ENCODE results near the gene OR52I2.

OR52I2 gene

DNA sequence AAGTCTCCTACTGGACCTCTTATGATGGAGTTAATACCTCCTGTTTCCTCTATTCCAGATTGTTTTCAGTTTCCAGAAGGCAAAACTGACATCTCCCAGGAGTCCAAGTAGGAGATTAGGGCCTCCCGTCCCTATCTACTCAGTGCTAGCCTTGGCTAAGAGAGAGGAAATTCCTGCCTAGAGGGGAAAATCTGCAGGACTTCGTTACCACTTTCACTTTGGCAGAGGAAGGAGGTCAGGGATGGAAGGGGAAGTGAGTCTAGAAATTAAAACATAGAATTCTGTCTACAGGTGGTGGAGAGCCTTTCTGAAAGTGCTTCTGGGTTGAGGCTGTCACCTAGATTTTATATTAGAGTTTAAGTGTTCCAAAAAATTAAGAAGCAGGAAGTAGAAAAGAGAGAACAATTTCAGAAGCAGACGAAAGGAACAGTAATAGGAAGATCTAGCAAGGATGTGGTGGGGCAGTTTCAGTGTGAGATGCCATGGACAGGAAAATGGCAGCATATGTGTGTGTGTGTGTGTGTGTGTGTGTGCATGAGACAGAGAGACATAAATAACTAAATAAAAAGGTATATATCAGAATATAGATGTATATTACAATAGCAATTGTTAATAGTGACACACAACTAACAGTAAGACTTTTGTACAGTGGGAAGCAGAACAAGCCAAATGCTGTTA is 28.9 kb downstream of the OR52I2 start:
- no peak for DNase-seq

DNA sequence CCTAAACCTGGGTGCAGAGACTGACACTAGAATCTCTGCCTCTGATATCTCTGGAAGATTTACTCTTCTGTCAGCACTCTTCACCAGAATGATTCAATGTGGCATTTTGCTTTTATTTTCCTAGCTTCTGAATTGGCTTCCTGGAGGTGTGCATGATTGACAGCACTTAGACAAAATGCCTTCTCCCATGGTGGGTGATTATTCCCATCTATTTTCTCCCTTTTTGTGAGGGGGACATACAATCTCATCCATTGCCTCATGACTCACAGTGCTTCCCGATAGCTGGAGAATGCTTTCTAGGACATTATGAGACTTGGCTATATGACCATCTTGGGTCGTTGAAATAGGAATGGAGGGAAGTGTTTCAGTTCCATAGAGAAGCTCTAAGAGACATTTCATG is 30.4 kb downstream of the OR52I2 start:
- no peak for DNase-seq

DNA sequence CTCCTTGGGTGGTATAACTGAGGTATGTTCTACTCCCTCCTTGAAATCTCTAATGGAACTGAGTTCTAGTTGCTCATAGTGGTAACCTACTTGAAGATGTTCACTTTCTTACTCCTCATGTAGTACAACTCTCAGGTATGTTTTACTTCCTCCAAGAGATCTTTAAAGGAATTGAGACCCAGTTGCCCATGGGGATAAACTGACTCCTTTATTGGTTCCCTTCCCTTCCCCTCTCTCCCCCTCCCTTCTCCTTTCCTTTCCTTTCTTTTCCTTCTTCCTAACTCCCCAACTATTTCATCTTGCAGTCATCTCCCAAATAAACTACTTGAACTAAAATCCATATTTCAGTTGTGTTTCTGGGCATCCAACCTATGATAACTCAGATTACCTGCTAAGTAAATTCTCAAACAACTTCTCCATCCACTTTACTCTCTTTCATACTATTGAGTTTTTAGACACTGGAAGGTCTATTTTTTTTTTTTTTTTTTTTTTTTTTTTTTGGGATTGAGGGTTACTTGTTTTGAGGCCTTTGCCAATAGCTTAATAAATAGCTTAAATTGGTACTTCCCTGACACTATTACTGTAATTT is 34.4 kb downstream of the OR52I2 start:
- DNase-seq = no peak

DNA sequence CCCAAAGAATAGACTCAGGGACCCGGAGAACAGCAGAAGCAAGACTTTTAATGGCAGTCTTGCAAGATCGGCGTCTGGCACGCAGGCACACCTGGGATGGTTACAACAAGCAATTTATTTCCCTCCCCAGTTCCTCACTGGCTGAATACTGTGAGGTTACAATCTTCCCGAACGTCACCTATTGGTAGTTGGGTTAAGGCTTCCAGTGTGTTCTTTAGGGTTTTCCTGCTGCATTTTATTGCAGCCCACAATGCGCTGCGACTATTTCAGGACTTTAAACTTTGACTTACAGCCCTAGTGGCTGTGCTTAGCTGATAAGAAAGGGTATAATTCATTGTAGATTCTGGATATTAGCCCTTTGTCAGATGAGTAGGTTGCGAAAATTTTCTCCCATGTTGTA is 38.0 kb downstream of the OR52I2 start:
- no peak for DNase-seq

DNA sequence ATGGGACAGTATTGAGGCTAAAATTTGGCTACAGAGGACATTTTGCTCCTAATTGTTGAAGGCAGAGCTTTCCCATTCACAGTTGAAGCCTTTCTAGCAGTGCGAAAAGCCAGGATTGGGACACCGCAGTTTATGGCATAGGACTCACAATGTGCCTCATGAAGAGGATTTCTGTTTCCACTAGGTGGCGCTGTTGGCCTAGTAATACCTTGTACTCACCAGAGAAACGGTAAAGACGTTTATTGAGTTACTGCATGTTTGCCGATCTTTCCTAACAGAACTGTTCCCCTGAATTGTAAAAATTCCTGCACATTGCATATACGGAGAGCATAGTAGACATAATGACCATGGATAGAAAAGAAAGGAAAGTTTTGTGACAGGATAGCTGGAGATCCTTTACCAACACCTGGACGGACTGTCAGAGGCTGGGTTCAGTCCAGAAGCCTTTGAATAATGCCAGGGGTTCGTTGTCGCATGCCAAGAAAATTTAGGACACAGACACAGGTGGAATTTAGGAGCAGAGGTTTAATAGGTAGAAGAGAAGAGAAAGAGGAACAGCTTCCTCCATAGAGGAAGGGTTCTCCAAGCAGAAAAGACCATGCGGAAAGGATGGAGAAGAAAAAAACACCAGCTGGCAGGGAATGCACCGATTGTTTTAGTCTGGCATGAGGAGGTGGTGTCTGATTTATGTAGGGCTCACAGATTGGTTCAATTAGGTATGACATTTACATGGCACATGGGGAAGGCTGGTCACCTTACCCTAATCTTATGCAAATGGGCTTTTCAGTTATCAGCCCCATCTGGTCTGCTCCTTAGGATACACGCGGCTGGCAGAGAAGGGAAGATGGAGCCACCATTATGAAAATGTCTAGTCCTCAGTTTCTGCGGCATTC is 44.9 kb downstream of the OR52I2 start:
- peak; percentile 22 for DNase-seq

DNA sequence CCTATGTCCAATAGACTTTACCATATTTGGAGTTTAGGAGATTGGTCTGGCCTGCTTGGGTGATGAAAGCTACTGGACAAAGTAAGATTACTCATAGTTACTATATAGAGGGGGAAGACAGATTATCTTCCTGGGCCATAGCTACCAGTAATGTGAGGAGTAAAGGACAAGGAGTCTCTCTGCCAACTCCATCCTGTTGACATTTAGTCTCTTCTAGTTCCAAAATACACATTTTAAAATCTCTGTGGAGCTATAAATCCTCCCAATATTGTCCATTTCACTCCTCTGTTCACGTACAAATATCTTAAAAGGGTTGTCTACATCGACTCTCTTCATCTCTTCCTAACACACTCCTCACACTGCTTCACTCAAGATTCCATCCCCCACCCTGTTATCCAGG is 54.6 kb downstream of the OR52I2 start:
- no peak for DNase-seq

DNA sequence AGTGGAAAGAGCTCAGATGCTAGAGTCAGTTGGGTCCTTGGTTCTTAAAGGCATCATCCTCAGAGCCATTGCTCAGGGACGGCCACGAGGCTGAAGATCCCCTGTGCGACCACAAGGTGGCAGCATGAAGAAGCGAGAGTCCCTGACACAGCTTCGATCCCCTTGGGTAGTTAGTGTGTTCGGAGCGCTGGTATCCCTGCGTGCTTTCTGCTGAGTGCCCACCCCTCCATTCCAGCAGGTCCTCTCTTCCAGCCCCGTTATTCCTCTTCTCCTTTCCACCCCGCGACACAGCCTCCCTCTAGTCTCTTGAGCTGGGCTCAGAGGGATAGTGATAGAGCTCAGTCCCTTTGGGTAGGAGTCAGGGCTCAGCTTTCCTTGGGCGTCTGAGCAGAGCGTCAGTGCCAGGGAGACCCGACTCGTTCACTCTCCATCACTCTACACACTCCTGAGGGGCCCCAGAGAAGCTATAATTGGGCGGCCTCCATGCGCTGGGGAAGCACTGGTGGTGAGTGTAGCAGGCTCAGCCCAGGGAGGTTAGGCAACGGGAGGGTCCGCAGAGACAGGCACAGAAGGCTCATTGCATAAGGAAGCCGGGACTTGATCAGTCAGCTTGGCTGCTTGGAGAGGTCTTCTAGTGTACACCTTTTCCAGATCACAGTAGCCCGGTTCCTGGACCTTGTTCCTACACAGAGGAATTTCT is 55.6 kb downstream of the OR52I2 start, which contains the start of gene OR51D1:
TSS of gene OR51D1 (plus strand) at position 516 of the 700 bp plus-strand sequence. CDS start 2,314 bp downstream, outside the sequence.
- peak; percentile 62 for DNase-seq

DNA sequence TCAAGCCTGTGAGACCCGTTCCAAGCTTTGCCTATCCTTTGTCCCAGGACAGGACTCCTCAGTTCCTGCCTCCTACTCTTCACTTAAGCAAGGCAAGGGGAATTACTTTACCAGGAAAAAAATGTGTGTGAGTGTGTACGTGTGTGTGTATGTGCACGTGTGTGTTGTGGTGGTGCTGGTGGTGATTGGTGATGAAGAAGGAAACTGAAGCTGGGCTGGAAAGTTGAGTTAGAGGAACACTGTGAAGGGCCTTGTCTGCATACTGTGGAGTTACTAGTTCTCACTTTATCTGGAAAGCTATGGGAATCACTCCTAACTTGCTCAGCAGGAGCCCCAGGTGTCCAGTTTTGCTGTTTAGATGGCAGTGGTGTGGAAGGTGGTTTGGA is 56.1 kb downstream of the OR52I2 start:
- DNase-seq = no peak

DNA sequence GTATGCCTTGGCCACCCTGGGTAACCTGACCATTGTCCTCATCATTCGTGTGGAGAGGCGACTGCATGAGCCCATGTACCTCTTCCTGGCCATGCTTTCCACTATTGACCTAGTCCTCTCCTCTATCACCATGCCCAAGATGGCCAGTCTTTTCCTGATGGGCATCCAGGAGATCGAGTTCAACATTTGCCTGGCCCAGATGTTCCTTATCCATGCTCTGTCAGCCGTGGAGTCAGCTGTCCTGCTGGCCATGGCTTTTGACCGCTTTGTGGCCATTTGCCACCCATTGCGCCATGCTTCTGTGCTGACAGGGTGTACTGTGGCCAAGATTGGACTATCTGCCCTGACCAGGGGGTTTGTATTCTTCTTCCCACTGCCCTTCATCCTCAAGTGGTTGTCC is 58.4 kb downstream of the OR52I2 start:
- DNase-seq = no peak

DNA sequence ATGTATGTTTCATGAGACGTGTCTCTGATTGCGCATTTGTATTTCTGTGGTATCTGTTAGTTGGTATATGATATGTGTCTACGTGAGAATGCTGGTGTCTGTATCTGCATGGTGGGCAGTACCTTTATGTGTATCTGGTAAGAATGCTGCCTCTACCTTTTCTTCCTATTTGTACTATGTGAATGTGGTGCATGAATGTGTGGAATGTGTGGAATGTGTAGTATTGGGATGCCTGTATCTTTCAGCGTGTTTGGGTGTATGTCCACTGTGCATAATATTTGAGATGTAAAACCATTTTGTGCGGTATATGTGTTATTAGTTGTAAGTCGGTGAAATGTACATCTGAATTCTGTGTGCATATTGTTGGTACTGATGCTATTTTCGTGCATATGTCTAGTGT is 60.0 kb downstream of the OR52I2 start:
- DNase-seq = no peak

DNA sequence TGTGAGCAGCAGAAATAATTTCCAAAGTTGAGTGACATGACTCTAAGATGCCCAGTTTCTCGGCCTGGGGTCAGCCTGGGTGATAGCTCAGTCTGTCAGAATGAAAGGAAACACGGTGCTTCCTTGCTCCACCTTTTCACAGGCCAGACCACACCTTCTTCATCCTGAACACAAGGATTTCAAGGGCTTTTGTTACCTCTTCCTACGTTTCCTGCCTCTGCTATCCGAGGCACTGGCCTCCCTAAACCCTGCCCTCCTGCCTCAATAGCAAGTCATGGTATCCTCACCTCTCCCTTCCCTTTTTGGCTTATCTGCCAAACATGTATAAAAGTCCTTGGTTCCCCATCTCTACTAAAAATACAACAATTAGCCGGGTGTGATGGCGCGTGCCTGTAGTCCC is 60.5 kb downstream of the OR52I2 start:
- no peak for DNase-seq
